Measurements from ENCODE around the gene ESR1. TPM values are rescaled to one million over a fixed set of nuclear protein-coding genes. Genes with fewer than 3 reads are reported as not detected.

Gene ESR1
- total and polyA plus RNA-seq, 4 experiments from 2014 or later = 0.67 to 6.8 (median 2.4) TPM

DNA sequence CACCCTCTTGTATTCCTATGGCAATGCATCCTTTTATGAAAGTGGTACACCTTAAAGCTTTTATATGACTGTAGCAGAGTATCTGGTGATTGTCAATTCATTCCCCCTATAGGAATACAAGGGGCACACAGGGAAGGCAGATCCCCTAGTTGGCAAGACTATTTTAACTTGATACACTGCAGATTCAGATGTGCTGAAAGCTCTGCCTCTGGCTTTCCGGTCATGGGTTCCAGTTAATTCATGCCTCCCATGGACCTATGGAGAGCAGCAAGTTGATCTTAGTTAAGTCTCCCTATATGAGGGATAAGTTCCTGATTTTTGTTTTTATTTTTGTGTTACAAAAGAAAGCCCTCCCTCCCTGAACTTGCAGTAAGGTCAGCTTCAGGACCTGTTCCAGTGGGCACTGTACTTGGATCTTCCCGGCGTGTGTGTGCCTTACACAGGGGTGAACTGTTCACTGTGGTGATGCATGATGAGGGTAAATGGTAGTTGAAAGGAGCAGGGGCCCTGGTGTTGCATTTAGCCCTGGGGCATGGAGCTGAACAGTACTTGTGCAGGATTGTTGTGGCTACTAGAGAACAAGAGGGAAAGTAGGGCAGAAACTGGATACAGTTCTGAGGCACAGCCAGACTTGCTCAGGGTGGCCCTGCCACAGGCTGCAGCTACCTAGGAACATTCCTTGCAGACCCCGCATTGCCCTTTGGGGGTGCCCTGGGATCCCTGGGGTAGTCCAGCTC lies 292.1 kb downstream of the ESR1 start:
- ChIA-PET CTCF (ENCODE audit: partially characterized antibody) (interaction anchor here (1.4 kb wide), 1 partner anchor 18 kb away, joined by 3 read pairs; no protein-coding TSS in a partner anchor), POLR2A (ENCODE audit: partially characterized antibody) (no interaction called here)
- intact Hi-C loops (cut with micrococcal nuclease) = no loop called here
- Histone ChIP-seq H3K4me1 (ENCODE audit: insufficient read depth, low read length) (no peaks in the 10 kb centered on the region), H3K27ac (ENCODE audit: low read depth, low read length) (no peak overlapping the region), H3K27me3 (ENCODE audit: insufficient read depth, low read length) (no peaks in the 10 kb centered on the region), H3K36me3 (ENCODE audit: insufficient read depth, low read length) (no peaks in the 10 kb centered on the region), H3K4me3 (ENCODE audit: low read length in 2 of 2) (no peak overlapping the region), H3K9me3 (ENCODE audit: control insufficient read depth in 1 of 2, low read length in 2 of 2) (no peaks in the 10 kb centered on the region)
- no peak for DNase-seq
- no peaks in the 10 kb centered on the region for H3K9me3 Mint-ChIP-seq
- H3K36me3 Mint-ChIP-seq = no peaks in the 10 kb centered on the region
- H3K4me1 Mint-ChIP-seq = no peaks in the 10 kb centered on the region
- no peaks in the 10 kb centered on the region for H3K27me3 Mint-ChIP-seq
- no peak overlapping the region for H3K4me3 Mint-ChIP-seq
- H3K27ac Mint-ChIP-seq = no peak overlapping the region

DNA sequence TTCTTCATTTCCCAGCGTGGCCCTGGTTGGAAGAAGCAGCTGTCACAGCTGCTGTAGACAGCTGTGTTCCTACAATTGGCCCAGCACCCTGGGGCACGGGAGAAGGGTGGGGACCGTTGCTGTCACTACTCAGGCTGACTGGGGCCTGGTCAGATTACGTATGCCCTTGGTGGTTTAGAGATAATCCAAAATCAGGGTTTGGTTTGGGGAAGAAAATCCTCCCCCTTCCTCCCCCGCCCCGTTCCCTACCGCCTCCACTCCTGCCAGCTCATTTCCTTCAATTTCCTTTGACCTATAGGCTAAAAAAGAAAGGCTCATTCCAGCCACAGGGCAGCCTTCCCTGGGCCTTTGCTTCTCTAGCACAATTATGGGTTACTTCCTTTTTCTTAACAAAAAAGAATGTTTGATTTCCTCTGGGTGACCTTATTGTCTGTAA lies 292.7 kb downstream of the ESR1 start:
- no peaks in the 10 kb centered on the region for H3K4me1 Mint-ChIP-seq
- Histone ChIP-seq H3K27ac (ENCODE audit: low read depth, low read length) (no peak overlapping the region), H3K27me3 (ENCODE audit: insufficient read depth, low read length) (no peaks in the 10 kb centered on the region), H3K4me1 (ENCODE audit: insufficient read depth, low read length) (no peaks in the 10 kb centered on the region), H3K36me3 (ENCODE audit: insufficient read depth, low read length) (no peaks in the 10 kb centered on the region), H3K9me3 (ENCODE audit: control insufficient read depth in 1 of 2, low read length in 2 of 2) (no peaks in the 10 kb centered on the region), H3K4me3 (ENCODE audit: low read length in 2 of 2) (no peak overlapping the region)
- H3K27me3 Mint-ChIP-seq = no peaks in the 10 kb centered on the region
- H3K27ac Mint-ChIP-seq = peak overlapping the region in 1 of 7 donors; percentile 43
- no peaks in the 10 kb centered on the region for H3K36me3 Mint-ChIP-seq
- no peak overlapping the region for H3K4me3 Mint-ChIP-seq
- CTCF ChIA-PET (ENCODE audit: partially characterized antibody) = interaction anchor here (0.7 kb wide), 1 partner anchor 81 kb away, joined by 3 read pairs; no protein-coding TSS in a partner anchor
- no peak for DNase-seq
- POLR2A ChIA-PET (ENCODE audit: partially characterized antibody) = no interaction called here
- no peaks in the 10 kb centered on the region for H3K9me3 Mint-ChIP-seq
- intact Hi-C loops (cut with micrococcal nuclease) = no loop called here

DNA sequence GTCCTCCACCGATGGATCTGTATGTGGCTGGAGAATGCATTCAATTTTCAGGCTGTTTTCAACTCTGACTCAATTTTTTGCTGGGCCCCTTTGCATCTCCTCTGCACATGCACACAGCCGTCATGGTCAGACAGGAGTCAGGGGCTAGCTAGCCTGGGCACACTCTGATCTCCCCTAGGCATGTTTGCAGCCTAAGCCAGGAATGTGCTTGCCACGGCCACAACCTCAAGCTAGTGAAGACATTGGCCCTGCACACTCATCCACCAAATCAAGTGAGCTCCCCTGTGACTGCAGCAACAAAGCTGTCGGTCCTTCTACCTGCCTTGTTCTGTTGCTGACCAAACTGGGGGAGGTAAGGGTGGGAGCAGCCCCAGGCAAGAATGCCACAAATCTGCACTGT lies 300.5 kb downstream of the ESR1 start:
- DNase-seq = no peak
- no peak overlapping the region for H3K4me3 ChIP-seq (ENCODE audit: low read length in 2 of 2)
- no peaks in the 10 kb centered on the region for H3K36me3 ChIP-seq (ENCODE audit: insufficient read depth, low read length)
- Mint-ChIP-seq H3K4me3 (no peak overlapping the region), H3K27me3 (peaks cover 0 to 2% of the 10 kb centered on the region in 2 donors), H3K36me3 (peaks cover 0 to 4% of the 10 kb centered on the region in 2 donors), H3K27ac (no peak overlapping the region), H3K4me1 (no peaks in the 10 kb centered on the region), H3K9me3 (no peaks in the 10 kb centered on the region)
- ChIA-PET CTCF (ENCODE audit: partially characterized antibody) (no interaction called here), POLR2A (ENCODE audit: partially characterized antibody) (no interaction called here)
- no peak overlapping the region for H3K27ac ChIP-seq (ENCODE audit: low read depth, low read length)
- no peaks in the 10 kb centered on the region for H3K4me1 ChIP-seq (ENCODE audit: insufficient read depth, low read length)
- no peaks in the 10 kb centered on the region for H3K27me3 ChIP-seq (ENCODE audit: insufficient read depth, low read length)
- no peaks in the 10 kb centered on the region for H3K9me3 ChIP-seq (ENCODE audit: control insufficient read depth in 1 of 2, low read length in 2 of 2)
- intact Hi-C loops (cut with micrococcal nuclease) = no loop called here

DNA sequence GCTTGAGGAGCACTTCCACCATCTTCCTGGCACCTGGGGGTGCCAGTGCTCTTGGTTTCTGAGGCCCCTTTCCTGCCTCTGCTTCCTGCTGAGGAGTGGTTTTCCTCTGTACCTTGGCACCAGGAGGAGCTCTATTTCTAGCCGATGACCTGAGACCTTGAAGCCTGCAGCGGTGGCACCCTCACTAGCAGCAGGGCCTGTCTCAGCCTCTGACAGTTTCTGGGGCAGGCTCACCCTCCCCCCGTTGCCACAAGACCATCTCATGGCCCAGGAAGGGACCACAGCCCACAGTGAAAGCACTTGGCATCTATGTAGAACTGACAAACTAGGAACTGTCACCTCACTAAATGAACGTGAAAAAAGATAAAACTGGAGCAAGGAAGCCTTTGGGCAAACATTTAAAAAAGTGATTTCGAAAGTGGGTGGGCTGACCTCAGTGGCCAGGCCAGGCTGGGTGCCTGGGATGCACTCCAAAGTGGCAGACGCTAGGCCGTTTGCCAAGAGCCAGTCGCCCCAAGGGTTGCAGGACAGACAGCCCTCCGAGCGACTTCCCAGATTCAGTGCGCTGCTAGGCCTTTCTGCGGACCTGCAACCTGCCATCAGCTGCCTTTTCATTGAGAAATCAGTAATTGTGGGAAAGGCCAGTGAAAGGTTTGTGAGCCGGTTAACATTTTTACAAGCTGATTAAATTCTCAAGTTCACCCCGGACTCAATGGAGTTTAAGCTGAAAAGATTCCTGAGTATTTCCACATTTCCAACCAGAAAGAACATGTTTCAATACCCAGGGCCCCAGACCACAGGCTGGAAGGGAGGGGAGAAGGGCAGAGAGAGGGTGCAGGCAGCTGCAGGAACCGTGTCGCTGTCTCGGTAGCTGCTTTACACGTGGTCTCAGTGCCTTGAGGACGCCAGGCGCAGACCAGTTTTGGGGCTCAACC lies 303.7 kb downstream of the ESR1 start:
- DNase-seq = no peak
- Mint-ChIP-seq H3K36me3 (peaks cover 0 to 4% of the 10 kb centered on the region in 2 donors), H3K27ac (no peak overlapping the region), H3K4me3 (no peak overlapping the region), H3K9me3 (no peaks in the 10 kb centered on the region), H3K4me1 (no peaks in the 10 kb centered on the region), H3K27me3 (peaks cover 0 to 2% of the 10 kb centered on the region in 2 donors)
- CTCF ChIA-PET (ENCODE audit: partially characterized antibody) = interaction anchor here (1.6 kb wide), 1 partner anchor 13 kb away, joined by 6 read pairs; no protein-coding TSS in a partner anchor
- H3K4me3 ChIP-seq (ENCODE audit: low read length in 2 of 2) = no peak overlapping the region
- H3K36me3 ChIP-seq (ENCODE audit: insufficient read depth, low read length) = no peaks in the 10 kb centered on the region
- H3K9me3 ChIP-seq (ENCODE audit: control insufficient read depth in 1 of 2, low read length in 2 of 2) = no peaks in the 10 kb centered on the region
- no peak overlapping the region for H3K27ac ChIP-seq (ENCODE audit: low read depth, low read length)
- intact Hi-C loops (cut with micrococcal nuclease) = no loop called here
- no peaks in the 10 kb centered on the region for H3K4me1 ChIP-seq (ENCODE audit: insufficient read depth, low read length)
- POLR2A ChIA-PET (ENCODE audit: partially characterized antibody) = no interaction called here
- no peaks in the 10 kb centered on the region for H3K27me3 ChIP-seq (ENCODE audit: insufficient read depth, low read length)

DNA sequence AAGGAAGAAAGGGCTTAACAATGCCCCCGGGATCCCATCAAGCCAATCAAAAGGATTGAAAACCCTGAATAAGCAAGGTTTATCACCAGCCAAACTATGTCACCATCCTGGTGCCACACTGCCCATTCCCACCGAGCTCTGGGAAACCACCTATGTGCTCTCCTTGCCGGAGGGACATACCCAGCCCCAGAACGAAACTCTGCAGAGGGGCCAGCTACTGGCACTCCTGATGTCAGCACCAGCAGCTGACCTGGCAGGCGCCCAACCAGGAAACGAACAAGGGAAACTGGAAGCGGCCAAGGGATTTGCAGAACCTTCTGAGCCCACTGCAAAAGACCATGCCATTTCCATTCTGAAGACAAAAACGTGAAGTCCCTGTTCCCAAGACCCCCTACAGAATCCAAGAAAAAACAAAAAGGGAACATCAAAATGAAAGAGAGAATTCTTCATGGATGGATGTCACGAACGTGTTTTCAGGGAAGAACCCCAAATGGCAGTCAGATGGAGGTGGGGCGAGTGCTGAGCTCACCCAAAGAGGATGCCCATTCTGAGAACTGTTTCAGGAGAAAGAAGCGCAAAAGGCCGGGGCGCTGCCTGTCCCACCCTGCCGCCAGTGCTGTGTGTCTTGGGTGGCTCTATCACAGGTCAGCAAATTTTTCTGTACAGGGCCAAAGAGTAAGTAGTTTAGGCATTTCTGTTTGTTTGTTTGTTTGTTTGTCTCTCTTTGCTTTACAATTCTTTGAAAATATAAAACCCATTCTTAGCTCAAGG lies 305.2 kb downstream of the ESR1 start:
- ChIA-PET CTCF (ENCODE audit: partially characterized antibody) (no interaction called here), POLR2A (ENCODE audit: partially characterized antibody) (no interaction called here)
- H3K9me3 Mint-ChIP-seq = no peaks in the 10 kb centered on the region
- H3K27ac Mint-ChIP-seq = peak overlapping the region in 1 of 7 donors; percentile 53
- Histone ChIP-seq H3K27me3 (ENCODE audit: insufficient read depth, low read length) (no peaks in the 10 kb centered on the region), H3K27ac (ENCODE audit: low read depth, low read length) (no peak overlapping the region), H3K36me3 (ENCODE audit: insufficient read depth, low read length) (no peaks in the 10 kb centered on the region), H3K4me3 (ENCODE audit: low read length in 2 of 2) (no peak overlapping the region), H3K9me3 (ENCODE audit: control insufficient read depth in 1 of 2, low read length in 2 of 2) (no peaks in the 10 kb centered on the region), H3K4me1 (ENCODE audit: insufficient read depth, low read length) (no peaks in the 10 kb centered on the region)
- no peak overlapping the region for H3K4me3 Mint-ChIP-seq
- no peak for DNase-seq
- peaks cover 0 to 4% of the 10 kb centered on the region in 2 donors for H3K36me3 Mint-ChIP-seq
- intact Hi-C loops (cut with micrococcal nuclease) = no loop called here
- peaks cover 0 to 3% (median 0%) of the 10 kb centered on the region in 4 donors for H3K4me1 Mint-ChIP-seq
- H3K27me3 Mint-ChIP-seq = peaks cover 0 to 2% of the 10 kb centered on the region in 2 donors

DNA sequence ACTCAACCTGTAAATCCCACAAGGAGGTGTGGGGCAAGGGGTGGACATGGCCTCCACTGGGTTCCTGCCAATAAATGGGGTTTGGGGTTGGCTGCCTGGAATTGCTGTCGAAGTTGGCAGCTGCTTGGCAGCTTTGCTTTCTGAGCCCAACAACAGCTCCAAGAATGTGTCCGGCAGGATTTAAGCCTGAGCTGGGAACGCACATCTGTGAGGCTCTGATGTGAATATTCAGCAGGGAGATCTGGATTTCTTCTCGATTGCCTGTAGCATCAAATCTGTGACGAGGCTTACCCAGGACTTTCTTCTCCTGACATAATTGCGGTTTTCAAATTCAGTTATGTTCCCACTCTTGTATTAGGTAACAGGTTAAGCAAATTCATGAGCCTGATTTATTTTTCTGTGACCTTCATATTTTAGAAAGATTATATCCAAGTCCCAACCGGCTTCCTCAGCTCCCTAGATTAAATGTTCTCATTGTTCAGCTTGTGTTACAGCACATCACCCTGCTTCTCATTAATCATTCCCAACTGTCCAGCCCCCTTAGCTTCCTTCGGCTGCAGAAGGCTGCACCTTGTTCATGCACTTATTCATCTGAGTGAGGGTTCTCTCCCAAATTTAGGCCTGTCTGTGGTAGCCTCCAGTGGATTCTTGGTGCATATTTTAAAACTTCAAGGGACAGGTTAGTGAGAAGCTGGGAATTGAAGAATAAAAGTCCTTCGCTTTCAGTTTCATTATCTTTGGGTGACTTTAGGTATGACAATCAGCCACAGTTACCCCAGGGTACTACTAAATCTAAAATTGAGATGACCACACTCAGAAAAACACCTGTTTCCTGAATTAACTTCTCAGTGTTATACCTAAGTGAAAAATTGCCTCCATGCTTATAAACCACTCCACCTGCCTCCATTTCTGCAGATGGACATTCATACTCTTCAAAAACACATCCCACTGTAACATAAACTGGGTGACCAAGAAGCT lies 310.0 kb downstream of the ESR1 start:
- POLR2A ChIA-PET (ENCODE audit: partially characterized antibody) = interaction anchor here (0.9 to 2.1 kb wide), 2 partner anchors 68 to 69 kb away, joined by 3 to 5 read pairs; no protein-coding TSS in a partner anchor
- DNase-seq = no peak
- intact Hi-C loops (cut with micrococcal nuclease) = no loop called here

More for the DNA sequence above, 310.0 kb downstream of the ESR1 start:
- Mint-ChIP-seq H3K27me3 (no peaks in the 10 kb centered on the region), H3K9me3 (peaks cover 0 to 4% (median 0%) of the 10 kb centered on the region in 8 donors), H3K27ac (peak overlapping the region in 5 of 7 donors; percentile 1 to 71 (median 49)), H3K36me3 (peaks cover 35 to 36% of the 10 kb centered on the region in 2 donors), H3K4me1 (peaks cover 0 to 9% (median 2%) of the 10 kb centered on the region in 4 donors), H3K4me3 (no peak overlapping the region)
- Histone ChIP-seq H3K36me3 (ENCODE audit: insufficient read depth, low read length) (peaks cover 29% of the 10 kb centered on the region), H3K27me3 (ENCODE audit: insufficient read depth, low read length) (no peaks in the 10 kb centered on the region), H3K4me1 (ENCODE audit: insufficient read depth, low read length) (no peaks in the 10 kb centered on the region), H3K4me3 (ENCODE audit: low read length in 2 of 2) (no peak overlapping the region), H3K9me3 (ENCODE audit: control insufficient read depth in 1 of 2, low read length in 2 of 2) (no peaks in the 10 kb centered on the region), H3K27ac (ENCODE audit: low read depth, low read length) (no peak overlapping the region)
- CTCF ChIA-PET (ENCODE audit: partially characterized antibody) = interaction anchor here (1.2 kb wide), 1 partner anchor 18 kb away, joined by 3 read pairs; no protein-coding TSS in a partner anchor
